ENCODE measurements around the gene SCNN1G. TPM values are rescaled to one million over a fixed set of nuclear protein-coding genes. Genes with fewer than 3 reads are reported as not detected.
"Not testable (repeated sequence)": the region's sequence is repeated elsewhere in the genome, so short reads cannot be mapped to it uniquely, and the experiment has no call there.

Gene SCNN1G
- total RNA-seq, 1 donor from 2014 or later = 0.39 TPM

DNA sequence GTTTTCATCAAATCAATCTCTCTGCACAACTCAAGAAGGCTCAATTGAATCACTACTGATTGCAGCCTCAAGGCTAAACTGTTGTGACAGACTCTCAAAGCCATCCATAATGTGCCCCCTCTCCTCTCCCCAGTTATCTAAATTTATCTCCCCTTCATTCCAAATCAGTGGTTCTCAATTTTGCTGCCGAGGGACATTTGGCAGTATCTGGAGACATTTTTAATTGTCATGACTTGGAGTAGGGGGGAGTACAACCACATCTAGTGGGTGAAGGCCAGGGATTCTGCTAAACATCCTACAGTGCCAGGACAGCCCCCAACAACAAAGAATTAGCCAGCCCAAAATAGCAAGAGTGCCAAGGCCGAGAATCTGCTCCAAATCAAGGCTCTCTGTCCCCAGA lies 42.4 kb upstream of the SCNN1G start:
- no peak for DNase-seq
- peaks cover 4% of the 10 kb centered on the region for H3K4me1 Mint-ChIP-seq (ENCODE audit: low read depth, unreplicated experiment)
- peaks cover 1% of the 10 kb centered on the region for H3K27me3 Mint-ChIP-seq (ENCODE audit: unreplicated experiment)
- TF ChIP-seq, protein P1, sequence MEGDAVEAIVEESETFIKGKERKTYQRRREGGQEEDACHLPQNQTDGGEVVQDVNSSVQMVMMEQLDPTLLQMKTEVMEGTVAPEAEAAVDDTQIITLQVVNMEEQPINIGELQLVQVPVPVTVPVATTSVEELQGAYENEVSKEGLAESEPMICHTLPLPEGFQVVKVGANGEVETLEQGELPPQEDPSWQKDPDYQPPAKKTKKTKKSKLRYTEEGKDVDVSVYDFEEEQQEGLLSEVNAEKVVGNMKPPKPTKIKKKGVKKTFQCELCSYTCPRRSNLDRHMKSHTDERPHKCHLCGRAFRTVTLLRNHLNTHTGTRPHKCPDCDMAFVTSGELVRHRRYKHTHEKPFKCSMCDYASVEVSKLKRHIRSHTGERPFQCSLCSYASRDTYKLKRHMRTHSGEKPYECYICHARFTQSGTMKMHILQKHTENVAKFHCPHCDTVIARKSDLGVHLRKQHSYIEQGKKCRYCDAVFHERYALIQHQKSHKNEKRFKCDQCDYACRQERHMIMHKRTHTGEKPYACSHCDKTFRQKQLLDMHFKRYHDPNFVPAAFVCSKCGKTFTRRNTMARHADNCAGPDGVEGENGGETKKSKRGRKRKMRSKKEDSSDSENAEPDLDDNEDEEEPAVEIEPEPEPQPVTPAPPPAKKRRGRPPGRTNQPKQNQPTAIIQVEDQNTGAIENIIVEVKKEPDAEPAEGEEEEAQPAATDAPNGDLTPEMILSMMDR (IDR thresholded peaks at IDR 0.05; ENCODE audit: partially characterized antibody, unreplicated experiment) = no peak
- H3K9me3 Mint-ChIP-seq (ENCODE audit: unreplicated experiment) = no peaks in the 10 kb centered on the region
- no peak overlapping the region for H3K27ac Mint-ChIP-seq (ENCODE audit: unreplicated experiment)
- H3K36me3 Mint-ChIP-seq (ENCODE audit: unreplicated experiment) = no peaks in the 10 kb centered on the region
- H3K4me3 Mint-ChIP-seq (ENCODE audit: unreplicated experiment) = no peak overlapping the region

DNA sequence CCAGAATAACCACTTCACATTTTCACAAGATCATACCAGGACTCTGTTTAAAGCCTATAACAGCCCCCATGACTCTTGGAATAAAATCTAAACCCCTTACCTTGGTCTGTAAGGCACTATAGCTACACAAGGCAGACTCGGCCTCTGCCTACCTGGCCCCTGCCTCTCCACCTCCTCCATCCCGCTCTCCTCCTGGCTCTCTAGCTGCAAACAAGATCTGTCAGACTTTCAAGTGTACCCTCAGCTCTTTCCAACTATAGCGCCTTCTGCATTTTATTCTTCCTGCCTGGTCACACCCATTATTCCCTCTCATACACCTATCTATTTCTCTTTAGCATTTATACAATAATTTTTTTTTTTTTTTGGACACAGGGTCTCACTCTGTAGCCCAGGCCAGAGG lies 41.5 kb upstream of the SCNN1G start:
- DNase-seq = no peak
- Mint-ChIP-seq H3K27me3 (ENCODE audit: unreplicated experiment) (peaks cover 1% of the 10 kb centered on the region), H3K9me3 (ENCODE audit: unreplicated experiment) (no peaks in the 10 kb centered on the region), H3K4me3 (ENCODE audit: unreplicated experiment) (no peak overlapping the region), H3K36me3 (ENCODE audit: unreplicated experiment) (no peaks in the 10 kb centered on the region), H3K27ac (ENCODE audit: unreplicated experiment) (no peak overlapping the region), H3K4me1 (ENCODE audit: low read depth, unreplicated experiment) (peaks cover 4% of the 10 kb centered on the region)
- TF ChIP-seq, protein P1 (IDR thresholded peaks at IDR 0.05; ENCODE audit: partially characterized antibody, unreplicated experiment) = no peak

DNA sequence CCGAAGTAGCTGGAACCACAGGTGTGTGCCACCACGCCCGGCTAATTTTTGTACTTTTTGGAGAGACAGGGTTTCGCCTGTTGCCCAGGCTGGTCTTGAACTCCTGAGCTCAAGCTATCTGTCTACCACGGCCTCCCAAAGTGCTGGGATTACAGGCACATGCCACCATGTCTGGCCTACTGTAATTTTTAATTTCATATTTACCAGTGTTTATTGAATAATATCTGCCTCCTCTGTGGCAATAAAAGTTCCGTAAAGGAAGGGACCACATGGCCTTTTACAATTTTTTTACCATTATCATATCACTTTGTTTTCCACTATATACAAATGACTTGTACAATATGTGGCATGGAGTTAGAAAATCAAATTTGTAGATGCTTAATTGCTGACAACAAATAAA lies 41.0 kb upstream of the SCNN1G start:
- TF ChIP-seq, protein P1 (IDR thresholded peaks at IDR 0.05; ENCODE audit: partially characterized antibody, unreplicated experiment) = no peak
- DNase-seq = no peak
- Mint-ChIP-seq H3K4me1 (ENCODE audit: low read depth, unreplicated experiment) (peaks cover 4% of the 10 kb centered on the region), H3K27me3 (ENCODE audit: unreplicated experiment) (peaks cover 1% of the 10 kb centered on the region), H3K4me3 (ENCODE audit: unreplicated experiment) (no peak overlapping the region), H3K27ac (ENCODE audit: unreplicated experiment) (no peak overlapping the region), H3K9me3 (ENCODE audit: unreplicated experiment) (no peaks in the 10 kb centered on the region), H3K36me3 (ENCODE audit: unreplicated experiment) (no peaks in the 10 kb centered on the region)

DNA sequence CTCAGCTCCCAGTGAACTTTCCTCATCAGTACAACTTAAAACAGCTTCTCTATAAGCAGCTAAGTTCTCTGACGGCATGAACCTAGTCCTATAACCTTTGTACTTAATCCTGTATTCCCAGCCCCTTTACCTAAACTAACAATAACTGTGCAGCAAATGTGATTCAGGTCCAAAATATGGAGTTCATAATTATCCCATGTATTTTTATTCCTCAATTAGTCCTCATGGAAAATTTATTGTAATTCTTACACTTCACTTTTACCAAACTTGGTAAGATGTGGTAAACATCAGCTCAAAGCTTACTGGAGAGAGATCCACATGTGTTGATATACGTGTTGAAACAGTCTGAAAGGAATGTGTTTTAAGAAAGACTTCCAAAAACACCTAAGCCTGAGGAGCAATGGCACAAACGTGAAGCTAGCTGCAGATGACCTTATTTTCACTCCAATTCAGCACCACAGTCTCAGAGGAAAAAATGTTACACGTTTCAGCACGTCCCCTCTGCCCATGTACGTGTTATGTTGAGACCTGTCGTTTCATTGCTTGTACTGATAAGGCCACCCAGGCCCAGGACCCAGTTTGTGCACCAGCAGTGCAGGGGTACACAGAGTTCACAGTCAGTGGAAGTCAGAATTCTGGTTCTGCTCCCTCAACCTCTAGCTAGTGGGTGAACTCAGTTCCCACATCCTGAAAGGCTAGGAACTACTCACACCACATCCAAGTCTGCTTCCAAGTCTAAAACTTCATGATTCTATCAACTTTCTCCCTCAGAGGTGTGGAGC lies 40.4 kb upstream of the SCNN1G start:
- H3K27me3 Mint-ChIP-seq (ENCODE audit: unreplicated experiment) = peaks cover 1% of the 10 kb centered on the region
- H3K27ac Mint-ChIP-seq (ENCODE audit: unreplicated experiment) = no peak overlapping the region
- H3K36me3 Mint-ChIP-seq (ENCODE audit: unreplicated experiment) = no peaks in the 10 kb centered on the region
- H3K4me3 Mint-ChIP-seq (ENCODE audit: unreplicated experiment) = no peak overlapping the region
- no peaks in the 10 kb centered on the region for H3K9me3 Mint-ChIP-seq (ENCODE audit: unreplicated experiment)
- peaks cover 4% of the 10 kb centered on the region for H3K4me1 Mint-ChIP-seq (ENCODE audit: low read depth, unreplicated experiment)
- TF ChIP-seq, protein P1 (IDR thresholded peaks at IDR 0.05; ENCODE audit: partially characterized antibody, unreplicated experiment) = no peak
- DNase-seq = no peak

DNA sequence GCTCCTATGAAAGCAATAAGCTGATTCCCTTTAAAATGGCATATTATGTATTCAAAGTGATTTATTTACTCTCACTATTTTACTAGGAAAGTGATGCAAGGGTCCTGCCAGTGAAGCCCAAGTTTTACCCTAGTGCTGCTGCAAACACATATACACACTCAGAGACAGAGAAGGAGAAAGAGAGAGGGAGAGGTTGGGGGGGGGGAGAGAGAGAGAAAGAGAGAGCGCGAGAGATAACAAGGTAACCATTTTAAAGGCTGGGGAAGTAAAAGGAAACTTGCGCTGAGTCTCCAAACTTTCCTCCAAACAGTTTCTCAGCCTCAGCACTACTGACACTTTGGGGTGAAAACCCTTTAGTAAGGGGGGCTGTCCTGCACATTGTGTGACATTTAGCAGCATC lies 39.2 kb upstream of the SCNN1G start:
- TF ChIP-seq, protein P1 (IDR thresholded peaks at IDR 0.05; ENCODE audit: partially characterized antibody, unreplicated experiment) = no peak
- Mint-ChIP-seq H3K27me3 (ENCODE audit: unreplicated experiment) (peaks cover 4% of the 10 kb centered on the region), H3K27ac (ENCODE audit: unreplicated experiment) (no peak overlapping the region), H3K4me3 (ENCODE audit: unreplicated experiment) (no peak overlapping the region), H3K9me3 (ENCODE audit: unreplicated experiment) (peaks cover 3% of the 10 kb centered on the region), H3K4me1 (ENCODE audit: low read depth, unreplicated experiment) (peaks cover 4% of the 10 kb centered on the region), H3K36me3 (ENCODE audit: unreplicated experiment) (no peaks in the 10 kb centered on the region)
- no peak for DNase-seq

DNA sequence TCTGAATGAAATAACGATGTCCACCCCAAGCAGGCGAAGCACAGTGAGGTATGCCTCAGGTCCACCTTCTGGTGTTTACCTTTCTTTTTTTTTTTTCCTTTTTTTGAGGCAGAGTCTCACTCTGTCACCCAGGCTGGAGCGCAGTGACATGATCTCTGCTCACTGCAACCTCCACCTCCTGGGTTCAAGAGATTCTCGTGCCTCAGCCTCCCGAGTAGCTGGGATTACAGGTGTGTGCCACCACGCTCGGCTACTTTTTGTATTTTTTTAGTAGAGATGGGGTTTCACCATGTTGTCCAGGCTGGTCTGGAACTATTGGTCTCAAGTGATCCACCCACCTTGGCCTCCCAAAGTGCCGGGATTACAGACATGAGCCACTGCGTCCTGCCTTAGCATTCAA lies 38.2 kb upstream of the SCNN1G start:
- not testable (repeated sequence) for H3K36me3 Mint-ChIP-seq (ENCODE audit: unreplicated experiment); H3K27me3 Mint-ChIP-seq (ENCODE audit: unreplicated experiment); DNase-seq; H3K4me1 Mint-ChIP-seq (ENCODE audit: low read depth, unreplicated experiment); H3K4me3 Mint-ChIP-seq (ENCODE audit: unreplicated experiment); H3K9me3 Mint-ChIP-seq (ENCODE audit: unreplicated experiment); H3K27ac Mint-ChIP-seq (ENCODE audit: unreplicated experiment)
